Cortex of kidney (tissue), 1 donor: ENCODE results near the gene RAB8B.
"Not testable (repeated sequence)": the region's sequence is repeated elsewhere in the genome, so short reads cannot be mapped to it uniquely, and the experiment has no call there.

Experiments
- DNase-seq: peaks from one replicate; lab custom pipeline; 2025; lab: John Stamatoyannopoulos, UW

The RAB8B gene

GRCh38 chr15:63237086-63237485 is 47.7 kb downstream of the RAB8B start:
- DNase-seq: not testable (repeated sequence)

- no peak for DNase-seq
Measured at GRCh38 chr15:63238171-63238570, 48.8 kb downstream of the RAB8B start.

- DNase-seq: no peak
Measured at GRCh38 chr15:63238796-63239195, 49.4 kb downstream of the RAB8B start.

GRCh38 chr15:63240109-63240508 is 50.7 kb downstream of the RAB8B start:
- no peak for DNase-seq

- no peak for DNase-seq
Measured at GRCh38 chr15:63241316-63241715, 51.9 kb downstream of the RAB8B start.

GRCh38 chr15:63243101-63243500 is 53.7 kb downstream of the RAB8B start:
- no peak for DNase-seq

GRCh38 chr15:63243776-63244175 is 54.4 kb downstream of the RAB8B start:
- no peak for DNase-seq

- DNase-seq: no peak
Measured at GRCh38 chr15:63244399-63244798, 55.0 kb downstream of the RAB8B start.

GRCh38 chr15:63244976-63245645 is 55.7 kb downstream of the RAB8B start:
- DNase-seq: no peak

GRCh38 chr15:63246691-63247469 is 57.5 kb downstream of the RAB8B start:
- DNase-seq: no peak

GRCh38 chr15:63250312-63250965 is 61.0 kb downstream of the RAB8B start:
- no peak for DNase-seq

- no peak for DNase-seq
Measured at GRCh38 chr15:63251701-63252100, 62.3 kb downstream of the RAB8B start.

- no peak for DNase-seq
Measured at GRCh38 chr15:63252292-63252691, 62.9 kb downstream of the RAB8B start.

GRCh38 chr15:63254991-63255390 is 65.6 kb downstream of the RAB8B start:
- DNase-seq: no peak

GRCh38 chr15:63255489-63255990 is 66.1 kb downstream of the RAB8B start:
- DNase-seq: no peak

- no peak for DNase-seq
Measured at GRCh38 chr15:63256433-63257274, 67.2 kb downstream of the RAB8B start.

- no peak for DNase-seq
Measured at GRCh38 chr15:63258658-63259057, 69.3 kb downstream of the RAB8B start.

- no peak for DNase-seq
Measured at GRCh38 chr15:63260791-63261190, 71.4 kb downstream of the RAB8B start.

- DNase-seq: no peak
Measured at GRCh38 chr15:63261311-63261710, 71.9 kb downstream of the RAB8B start.

- no peak for DNase-seq
Measured at GRCh38 chr15:63263519-63263918, 74.1 kb downstream of the RAB8B start.

- DNase-seq: no peak
Measured at GRCh38 chr15:63264688-63265293, 75.4 kb downstream of the RAB8B start.
